Stimulated activated CD4-positive, alpha-beta T cell treated with anti-CD3 and anti-CD28 coated beads, Interleukin-15, amount 100 ng/mL, for 48 hours (primary cell): ENCODE results near the gene NHSL1.

Source experiments
- DNase-seq, 2 donors: peaks; one replicate each; pipeline ENCODE4 v3.0.0-alpha.2; 2020; ENCODE audit warnings: low read depth in 2 of 2

The NHSL1 gene

DNA sequence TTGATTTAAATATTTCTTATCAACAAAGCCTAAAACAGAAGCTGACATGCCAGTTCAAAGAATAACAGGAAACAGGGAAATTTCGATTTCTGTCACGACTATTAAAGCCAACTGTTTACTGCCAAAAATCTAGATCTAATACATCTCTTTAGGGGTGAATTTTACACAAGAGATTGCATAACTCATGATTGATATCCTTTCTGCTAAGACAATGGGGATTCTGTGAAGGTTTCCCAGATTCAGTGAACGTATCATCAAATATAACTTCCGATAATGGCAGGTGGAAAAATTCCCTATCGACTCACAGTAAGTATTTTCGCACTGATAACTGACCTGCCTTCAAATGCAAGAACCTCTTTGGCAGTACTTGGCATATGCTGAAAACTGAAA lies 42.9 kb downstream of the NHSL1 start:
- DNase-seq: no peak

- no peak for DNase-seq
Observed at GRCh38 chr6:138455746-138456400, 43.4 kb downstream of the NHSL1 start.

- DNase-seq: peak; percentile 10 to 18
Observed at GRCh38 chr6:138454981-138455706, 44.1 kb downstream of the NHSL1 start.

GRCh38 chr6:138451043-138451442 lies 48.3 kb downstream of the NHSL1 start:
- DNase-seq: no peak

DNA sequence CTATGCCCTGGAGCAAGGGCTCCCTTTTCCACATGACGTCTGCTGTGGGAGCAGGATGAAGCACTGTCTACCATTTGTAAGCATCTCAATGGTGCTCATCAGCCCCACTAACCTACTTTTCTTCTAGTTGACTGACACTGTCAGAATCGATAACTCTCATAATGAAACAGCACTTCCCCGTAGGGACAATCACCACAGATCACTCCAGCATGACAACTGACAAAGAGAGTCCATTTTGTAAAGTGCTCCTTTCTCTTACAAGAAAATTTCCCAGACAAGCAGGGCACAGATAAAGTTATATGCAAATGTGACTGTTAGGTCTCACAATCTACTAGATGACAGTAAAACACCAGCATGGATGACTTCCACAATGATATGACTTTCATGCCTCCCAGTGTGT lies 48.8 kb downstream of the NHSL1 start:
- DNase-seq: no peak

DNA sequence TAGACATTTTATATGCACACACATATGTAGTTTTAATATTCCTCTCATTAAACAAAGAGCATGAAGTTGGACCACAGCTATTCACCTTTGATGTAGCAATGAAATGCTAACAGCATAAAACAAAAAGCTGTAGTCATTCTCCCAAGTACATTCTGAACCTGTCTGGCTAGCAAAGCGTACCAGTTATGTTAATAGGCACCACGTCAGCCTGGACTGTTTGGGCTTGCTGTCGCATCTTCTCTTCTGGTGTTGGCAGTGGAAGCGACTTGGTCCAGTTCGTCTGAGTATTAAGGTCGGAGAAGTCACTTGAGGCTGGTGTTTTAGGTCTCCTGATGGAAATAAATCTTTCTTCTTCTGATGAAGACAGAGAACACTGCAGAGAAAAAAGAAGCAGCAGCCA lies 52.5 kb downstream of the NHSL1 start:
- no peak for DNase-seq

GRCh38 chr6:138443979-138444378 lies 55.3 kb downstream of the NHSL1 start:
- no peak for DNase-seq

DNA sequence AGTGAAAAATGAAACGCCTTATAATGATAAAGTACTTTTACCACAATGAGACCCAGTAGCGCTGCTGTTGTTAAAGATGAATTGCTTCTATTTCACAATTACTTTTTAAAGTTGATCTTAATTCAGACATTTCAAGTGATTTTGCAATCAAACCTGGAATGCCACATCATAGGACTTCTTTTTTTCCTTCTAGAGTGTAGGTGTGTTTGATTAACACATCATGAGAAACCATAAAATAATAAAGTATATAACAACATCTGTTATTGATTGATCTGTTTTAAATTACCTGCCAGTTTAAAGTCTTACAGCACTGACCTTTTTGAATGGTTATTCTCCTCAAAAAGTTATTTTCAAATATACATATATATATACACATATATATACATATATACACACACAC lies 56.6 kb downstream of the NHSL1 start:
- no peak for DNase-seq

GRCh38 chr6:138441965-138442364 lies 57.3 kb downstream of the NHSL1 start:
- no peak for DNase-seq

- DNase-seq: no peak
Observed at GRCh38 chr6:138440758-138441357, 58.4 kb downstream of the NHSL1 start.

DNA sequence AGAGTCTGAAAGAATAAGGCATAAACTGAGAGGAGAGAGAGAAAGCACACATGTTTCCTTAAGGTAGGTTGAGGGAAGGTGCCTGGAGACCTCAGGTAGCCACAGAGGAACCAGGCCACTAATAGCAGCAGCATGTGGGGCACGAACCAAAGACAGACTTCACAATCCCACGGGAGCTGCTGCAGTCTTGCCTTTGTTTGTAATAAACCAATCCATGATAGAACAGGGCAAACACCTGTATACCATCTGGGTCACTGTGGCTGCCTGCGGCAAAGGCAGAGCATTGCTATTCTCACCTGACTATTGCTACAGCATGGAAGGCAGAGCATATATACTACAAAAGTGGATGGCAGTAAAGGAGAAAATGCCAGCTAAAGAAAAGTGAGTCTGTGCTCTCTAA lies 59.0 kb downstream of the NHSL1 start:
- DNase-seq: no peak

GRCh38 chr6:138439546-138439945 lies 59.7 kb downstream of the NHSL1 start:
- DNase-seq: no peak

DNA sequence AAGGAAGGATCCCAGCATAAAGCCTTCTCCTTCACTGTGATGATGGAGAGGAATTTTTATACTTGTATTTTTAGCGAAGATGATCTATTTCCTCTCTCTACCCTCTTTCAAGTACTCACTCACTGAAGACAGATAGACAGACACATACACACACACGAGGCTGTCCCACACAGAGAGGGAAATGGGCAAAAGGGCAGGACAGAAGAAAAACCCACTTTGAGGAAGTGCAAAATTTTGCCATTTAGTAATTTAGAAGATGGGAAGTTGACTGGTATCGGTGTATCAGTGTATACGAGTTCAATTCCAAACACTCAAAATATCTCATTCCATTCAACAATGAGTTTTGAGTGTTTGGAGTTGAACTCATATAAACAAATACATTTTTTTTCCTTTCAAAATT lies 64.4 kb downstream of the NHSL1 start:
- DNase-seq: no peak

DNA sequence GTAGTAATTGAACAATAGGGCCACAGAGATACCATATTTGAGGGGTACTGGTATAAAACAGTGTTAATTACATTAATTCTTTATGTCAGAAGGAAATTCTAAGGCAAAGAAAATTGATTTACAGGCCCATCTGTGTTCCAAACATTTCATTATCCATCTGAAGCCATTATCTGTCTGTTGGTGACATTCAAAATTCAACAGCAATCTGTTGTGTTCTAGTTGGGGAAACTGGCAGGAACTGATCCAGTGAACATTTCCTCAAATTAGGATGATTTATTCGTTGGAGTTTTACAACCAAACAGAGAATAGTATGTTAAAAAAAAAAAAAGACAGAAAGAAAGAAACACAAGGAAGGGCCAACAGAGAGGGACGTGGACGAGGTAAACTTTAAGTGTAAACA lies 65.2 kb downstream of the NHSL1 start:
- DNase-seq: no peak

DNA sequence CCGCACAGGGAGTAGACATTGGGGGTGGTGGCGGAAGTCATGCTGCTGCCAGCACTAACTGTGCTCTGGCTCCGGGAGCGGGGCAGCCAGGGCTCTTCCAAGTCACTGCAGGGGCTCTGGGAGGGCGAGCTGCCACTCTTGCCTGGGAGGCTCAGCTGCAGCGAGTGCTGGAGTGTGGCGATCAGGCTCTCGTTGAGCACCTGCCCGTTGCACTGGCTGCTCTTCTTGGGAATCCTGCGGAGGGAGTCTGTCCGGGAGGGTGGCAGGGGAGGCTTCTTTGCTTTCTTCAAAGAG lies 67.3 kb downstream of the NHSL1 start:
- DNase-seq: no peak

- no peak for DNase-seq
Observed at GRCh38 chr6:138431256-138432062, 67.8 kb downstream of the NHSL1 start.

GRCh38 chr6:138430361-138431145 lies 68.7 kb downstream of the NHSL1 start:
- DNase-seq: no peak

GRCh38 chr6:138429761-138430160 lies 69.5 kb downstream of the NHSL1 start:
- DNase-seq: no peak

DNA sequence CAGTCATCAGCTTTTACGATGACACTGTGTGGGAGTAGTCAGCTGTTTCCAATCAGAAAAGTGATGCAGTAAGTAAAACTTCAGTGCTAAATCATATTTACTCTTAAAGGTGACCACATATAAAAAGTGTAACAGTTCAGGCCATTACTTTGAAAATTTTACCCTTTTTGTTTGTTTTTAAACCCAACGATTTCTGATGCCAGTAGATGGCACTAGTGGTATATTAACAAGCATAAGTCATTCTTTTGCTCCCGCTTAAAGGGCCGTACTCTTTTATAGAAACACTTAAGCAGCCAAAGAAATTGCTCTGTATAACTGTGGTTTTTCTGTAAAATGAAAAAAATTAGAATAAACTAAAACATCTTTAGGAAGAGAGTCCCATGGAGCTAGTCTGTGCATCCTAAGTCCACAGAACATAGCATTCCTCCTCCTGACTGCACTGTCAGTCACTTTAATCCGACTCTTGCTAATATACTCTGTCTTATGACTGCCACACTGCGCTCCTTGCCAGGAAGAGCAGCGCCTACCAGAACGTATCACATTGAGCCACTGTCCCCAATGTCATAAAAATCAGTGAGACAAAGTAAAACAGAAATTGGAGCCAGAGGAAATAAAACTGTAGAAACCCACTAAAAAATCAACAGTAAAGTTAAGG lies 70.2 kb downstream of the NHSL1 start:
- no peak for DNase-seq

DNA sequence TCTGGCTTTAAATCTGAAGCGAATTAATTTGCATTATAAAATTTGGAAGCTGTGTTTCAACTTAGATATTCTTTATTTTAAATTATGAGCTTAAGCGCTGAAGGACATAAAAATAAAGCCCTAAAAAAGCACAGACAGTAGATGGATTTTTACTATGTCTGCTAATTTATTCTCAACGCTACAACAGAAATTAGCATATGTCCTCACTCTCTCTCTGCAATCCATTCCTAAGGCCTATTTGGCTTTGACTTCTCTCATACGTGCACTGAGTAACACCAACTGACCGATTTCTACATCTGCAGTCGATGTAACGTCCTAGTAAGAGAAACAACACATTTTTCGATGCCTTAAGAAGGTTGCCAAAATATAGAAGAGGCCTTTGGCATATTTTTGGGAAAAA lies 71.6 kb downstream of the NHSL1 start:
- no peak for DNase-seq

GRCh38 chr6:138426500-138427123 lies 72.7 kb downstream of the NHSL1 start:
- no peak for DNase-seq
